ENCODE results near the gene MUC2.

DNA sequence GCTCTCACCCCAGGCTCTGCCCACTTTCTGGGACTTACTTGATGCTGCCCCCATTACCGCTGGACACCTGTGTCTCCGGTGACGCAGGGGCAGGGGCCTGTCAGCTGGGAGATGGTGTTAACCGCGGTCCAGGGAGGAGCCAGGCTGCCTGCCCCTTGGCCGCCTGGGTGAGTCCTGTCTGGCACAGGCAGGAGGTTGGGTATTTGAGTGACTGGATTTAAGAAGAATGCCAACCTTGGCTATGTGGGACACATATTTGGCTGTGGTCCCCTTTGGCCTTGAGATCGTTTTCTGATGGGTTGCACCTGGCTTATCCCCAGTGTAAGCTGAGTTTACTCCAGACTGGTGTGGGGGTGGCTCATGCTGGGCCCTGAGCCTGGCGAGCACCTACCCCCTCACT lies 40.7 kb upstream of the MUC2 start:
- TF ChIP-seq HCFC1 (IDR thresholded peaks at IDR 0.05; ENCODE audit: low read length) (no peak), FOS (IDR thresholded peaks at IDR 0.05; ENCODE audit: borderline replicate concordance, extremely low read depth, insufficient read length) (no peak), POLR2AphosphoS5 (IDR thresholded peaks at IDR 0.05; ENCODE audit: low read length) (no peak), ZNF274 (IDR thresholded peaks at IDR 0.05; ENCODE audit: insufficient read depth, insufficient read length) (no peak), CBX3 (IDR thresholded peaks at IDR 0.05; ENCODE audit: borderline replicate concordance, low read depth) (no peak), SIN3A (IDR thresholded peaks at IDR 0.05; ENCODE audit: low read depth, low read length) (no peak)
- TF ChIP-seq, protein P1, sequence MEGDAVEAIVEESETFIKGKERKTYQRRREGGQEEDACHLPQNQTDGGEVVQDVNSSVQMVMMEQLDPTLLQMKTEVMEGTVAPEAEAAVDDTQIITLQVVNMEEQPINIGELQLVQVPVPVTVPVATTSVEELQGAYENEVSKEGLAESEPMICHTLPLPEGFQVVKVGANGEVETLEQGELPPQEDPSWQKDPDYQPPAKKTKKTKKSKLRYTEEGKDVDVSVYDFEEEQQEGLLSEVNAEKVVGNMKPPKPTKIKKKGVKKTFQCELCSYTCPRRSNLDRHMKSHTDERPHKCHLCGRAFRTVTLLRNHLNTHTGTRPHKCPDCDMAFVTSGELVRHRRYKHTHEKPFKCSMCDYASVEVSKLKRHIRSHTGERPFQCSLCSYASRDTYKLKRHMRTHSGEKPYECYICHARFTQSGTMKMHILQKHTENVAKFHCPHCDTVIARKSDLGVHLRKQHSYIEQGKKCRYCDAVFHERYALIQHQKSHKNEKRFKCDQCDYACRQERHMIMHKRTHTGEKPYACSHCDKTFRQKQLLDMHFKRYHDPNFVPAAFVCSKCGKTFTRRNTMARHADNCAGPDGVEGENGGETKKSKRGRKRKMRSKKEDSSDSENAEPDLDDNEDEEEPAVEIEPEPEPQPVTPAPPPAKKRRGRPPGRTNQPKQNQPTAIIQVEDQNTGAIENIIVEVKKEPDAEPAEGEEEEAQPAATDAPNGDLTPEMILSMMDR (IDR thresholded peaks at IDR 0.05 in 2 of 3, conservative IDR thresholded peaks at IDR 0.05 in 1 of 3; ENCODE audit: control insufficient read depth in 2 of 3, extremely low read depth in 1 of 3, insufficient read depth in 1 of 3, low read depth in 3 of 3, low read length in 3 of 3): no peak
- TF ChIP-seq, protein P2, sequence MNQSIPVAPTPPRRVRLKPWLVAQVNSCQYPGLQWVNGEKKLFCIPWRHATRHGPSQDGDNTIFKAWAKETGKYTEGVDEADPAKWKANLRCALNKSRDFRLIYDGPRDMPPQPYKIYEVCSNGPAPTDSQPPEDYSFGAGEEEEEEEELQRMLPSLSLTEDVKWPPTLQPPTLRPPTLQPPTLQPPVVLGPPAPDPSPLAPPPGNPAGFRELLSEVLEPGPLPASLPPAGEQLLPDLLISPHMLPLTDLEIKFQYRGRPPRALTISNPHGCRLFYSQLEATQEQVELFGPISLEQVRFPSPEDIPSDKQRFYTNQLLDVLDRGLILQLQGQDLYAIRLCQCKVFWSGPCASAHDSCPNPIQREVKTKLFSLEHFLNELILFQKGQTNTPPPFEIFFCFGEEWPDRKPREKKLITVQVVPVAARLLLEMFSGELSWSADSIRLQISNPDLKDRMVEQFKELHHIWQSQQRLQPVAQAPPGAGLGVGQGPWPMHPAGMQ (IDR thresholded peaks at IDR 0.05; ENCODE audit: borderline replicate concordance): no peak
